NCI-H82 treated with DMSO at 0.1 percent for 48 hours (cell line): ENCODE measurements around the gene SREBF2.

Source experiments
- DNase-seq: peaks from one replicate; lab custom pipeline; 2025; ENCODE audit not compliant: unreplicated experiment; lab: John Stamatoyannopoulos, UW

The SREBF2 gene

GRCh38 chr22:41875531-41876270 lies 42.8 kb downstream of the SREBF2 start:
- DNase-seq, result no peak

- DNase-seq, result no peak
Measured at GRCh38 chr22:41876275-41876674, 43.4 kb downstream of the SREBF2 start.

- no peak for DNase-seq
Measured at GRCh38 chr22:41876675-41877074, 43.8 kb downstream of the SREBF2 start.

GRCh38 chr22:41880653-41881052 lies 47.7 kb downstream of the SREBF2 start:
- DNase-seq, result no peak

GRCh38 chr22:41883400-41883799 lies 50.5 kb downstream of the SREBF2 start:
- no peak for DNase-seq

- DNase-seq, result no peak
Measured at GRCh38 chr22:41885116-41885515, 52.2 kb downstream of the SREBF2 start.

- DNase-seq, result no peak
Measured at GRCh38 chr22:41885516-41885915, 52.6 kb downstream of the SREBF2 start.

- no peak for DNase-seq
Measured at GRCh38 chr22:41888627-41889200, 55.8 kb downstream of the SREBF2 start.

- DNase-seq, result no peak
Measured at GRCh38 chr22:41891407-41891806, 58.5 kb downstream of the SREBF2 start.

GRCh38 chr22:41892721-41893120 lies 59.8 kb downstream of the SREBF2 start:
- DNase-seq, result no peak

GRCh38 chr22:41893591-41894375 lies 60.9 kb downstream of the SREBF2 start:
- no peak for DNase-seq

GRCh38 chr22:41898645-41899044 lies 65.7 kb downstream of the SREBF2 start:
- no peak for DNase-seq

GRCh38 chr22:41899110-41899509 lies 66.2 kb downstream of the SREBF2 start:
- no peak for DNase-seq

- no peak for DNase-seq
Measured at GRCh38 chr22:41899992-41900651, 67.2 kb downstream of the SREBF2 start.

- DNase-seq, result no peak
Measured at GRCh38 chr22:41900652-41901312, 67.9 kb downstream of the SREBF2 start.

- DNase-seq, result no peak
Measured at GRCh38 chr22:41902016-41902415, 69.1 kb downstream of the SREBF2 start.

- DNase-seq, result no peak
Measured at GRCh38 chr22:41902932-41903421, 70.1 kb downstream of the SREBF2 start.

- DNase-seq, result no peak
Measured at GRCh38 chr22:41904450-41905410, 71.8 kb downstream of the SREBF2 start.

GRCh38 chr22:41905411-41906202 lies 72.7 kb downstream of the SREBF2 start:
- DNase-seq, result no peak
